Stimulated activated CD8-positive, alpha-beta memory T cell treated with anti-CD3 and anti-CD28 coated beads, Interleukin-12 subunit alpha, Interleukin-12 subunit beta, amount 100 ng/mL, for 24 hours (primary cell): ENCODE data around the gene ARHGEF10L.

Experiments used
- DNase-seq: peaks from one replicate; pipeline ENCODE4 v3.0.0-alpha.2; 2020; ENCODE audit errors: extremely low read depth

The ARHGEF10L gene

DNA sequence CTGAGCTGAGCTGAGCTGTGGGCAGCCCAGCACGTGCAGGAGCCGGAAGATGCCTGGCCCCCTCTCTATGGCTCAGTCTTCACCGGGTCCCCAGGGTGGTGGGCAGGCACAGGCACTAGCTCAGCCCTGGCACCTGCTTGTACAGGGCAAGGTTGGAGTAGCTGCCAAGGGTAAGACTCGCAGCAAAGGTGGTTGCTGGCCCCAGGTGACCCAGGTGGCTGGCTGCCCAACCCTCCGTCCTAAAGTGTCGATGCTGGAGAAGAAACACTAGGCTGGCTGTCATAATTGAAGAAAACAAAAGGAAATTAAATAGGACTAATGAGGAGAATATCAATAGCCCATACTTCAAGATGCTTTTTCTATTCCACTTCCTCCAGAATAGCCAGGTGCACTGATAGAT lies 138.5 kb downstream of the ARHGEF10L start:
- no peak for DNase-seq

DNA sequence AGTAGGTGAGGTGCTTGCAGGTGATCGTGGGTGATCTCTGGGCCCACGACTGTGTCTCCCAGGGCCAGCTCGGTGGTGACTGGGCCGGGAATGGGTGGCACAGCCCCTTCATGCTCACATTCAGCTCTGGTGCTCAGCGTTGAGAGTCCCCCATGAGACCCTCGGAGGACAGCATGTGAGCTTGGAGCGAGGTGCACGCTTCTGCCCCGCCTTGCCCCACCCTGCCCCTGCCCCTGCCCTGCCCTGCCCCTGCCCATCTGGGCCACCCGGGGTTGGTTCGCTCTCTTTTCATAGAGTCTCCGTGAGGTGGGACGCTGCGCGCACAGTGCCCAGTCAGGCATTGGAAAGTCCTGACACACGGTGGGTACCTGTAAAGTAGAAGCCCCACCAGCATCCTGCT lies 140.4 kb downstream of the ARHGEF10L start:
- no peak for DNase-seq

DNA sequence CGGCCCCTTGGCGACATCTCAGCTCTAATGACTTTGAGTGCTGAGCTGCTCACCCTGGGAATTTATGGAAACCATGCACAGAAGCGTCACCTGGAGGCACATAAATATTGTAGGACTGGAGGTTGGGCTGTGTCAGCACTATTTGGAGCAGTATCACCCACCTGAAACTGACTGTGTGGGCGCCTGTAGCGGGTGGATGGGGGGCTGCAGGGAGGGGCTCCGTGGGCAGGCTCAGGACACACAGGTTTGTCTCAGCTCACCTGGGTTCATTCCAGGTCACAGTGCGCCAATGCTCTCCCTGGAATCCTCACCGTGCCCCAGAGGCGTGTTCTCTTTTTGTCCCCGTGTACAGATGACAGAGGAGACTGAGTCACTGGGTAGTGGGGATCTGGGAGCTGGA lies 140.8 kb downstream of the ARHGEF10L start:
- no peak for DNase-seq

DNA sequence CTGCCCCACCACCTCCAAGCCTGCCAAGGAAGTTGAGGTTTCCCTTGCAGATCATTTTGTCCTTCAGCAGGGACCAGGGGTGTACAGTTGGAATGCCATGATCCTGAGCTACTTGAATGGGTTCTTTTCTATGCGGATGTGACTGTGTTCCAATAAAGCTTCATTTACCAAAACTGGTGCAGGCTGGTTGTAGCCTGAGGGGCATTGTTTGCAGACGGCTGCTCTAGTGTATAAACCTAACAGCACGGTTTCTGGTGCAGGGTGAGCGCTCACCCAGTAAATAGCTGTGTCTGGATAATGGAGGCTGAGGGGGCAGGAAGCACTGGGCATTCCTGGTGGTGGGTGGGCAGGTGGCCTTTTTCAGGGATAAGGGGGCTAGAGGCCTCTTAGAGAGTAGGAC lies 142.9 kb downstream of the ARHGEF10L start:
- DNase-seq: no peak

DNA sequence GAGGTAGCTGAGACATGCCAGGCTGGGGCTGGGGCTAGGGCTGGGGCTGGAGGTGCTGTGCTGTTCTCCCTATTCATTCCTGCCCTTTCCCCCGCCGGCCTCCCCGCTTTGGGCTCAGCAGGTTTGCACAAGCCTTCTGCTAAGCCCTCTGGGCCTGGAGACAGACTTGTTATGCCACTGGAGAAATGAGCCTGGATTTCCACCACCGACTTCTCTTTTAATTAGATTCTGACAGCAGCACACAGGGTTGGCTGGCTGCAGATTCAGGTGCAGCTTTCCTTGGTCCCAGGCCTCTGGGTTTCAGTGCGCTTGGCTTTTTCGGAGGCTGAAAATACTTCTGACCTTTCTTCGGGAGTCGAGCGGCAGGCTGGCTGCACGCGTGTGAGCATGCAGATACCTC lies 144.1 kb downstream of the ARHGEF10L start:
- no peak for DNase-seq

DNA sequence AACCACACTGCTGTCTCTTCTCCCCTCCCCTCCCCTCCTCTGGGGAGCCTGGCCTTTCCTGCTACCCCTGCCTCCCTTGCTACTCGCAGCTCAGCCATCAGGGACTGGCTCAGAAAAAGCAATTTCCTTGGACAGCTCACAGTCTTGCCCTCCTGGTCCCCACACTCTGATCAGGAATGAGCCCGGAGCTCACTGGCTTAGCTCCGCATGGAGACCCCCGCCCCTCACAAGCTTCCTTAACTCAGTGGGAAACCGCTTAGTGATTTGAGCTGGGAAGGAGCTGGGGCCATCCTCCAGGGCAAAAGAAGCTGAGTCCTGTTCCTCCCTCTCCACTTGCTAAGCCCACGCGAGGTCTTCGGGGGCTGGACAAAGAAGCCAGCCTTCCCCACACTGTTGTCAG lies 145.3 kb downstream of the ARHGEF10L start:
- no peak for DNase-seq

DNA sequence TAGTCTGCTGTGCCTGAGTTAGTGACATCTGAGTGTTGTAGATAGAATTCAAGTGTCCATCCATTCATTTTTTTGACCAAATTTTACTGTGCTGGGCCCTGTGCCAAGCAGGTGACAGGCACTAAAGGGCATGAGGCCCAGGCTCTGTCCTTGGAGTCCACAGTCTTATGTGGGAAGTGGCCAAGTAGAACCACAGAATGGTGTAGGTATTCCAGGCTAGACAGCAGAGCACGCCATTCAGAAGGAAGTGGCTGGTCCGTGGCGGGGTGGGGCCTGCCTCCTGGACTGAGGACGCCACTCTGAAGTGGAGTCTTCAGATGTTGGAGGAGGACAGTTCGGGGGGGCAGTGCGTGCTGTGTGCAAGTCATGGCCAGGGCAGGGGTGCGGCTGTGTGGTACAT lies 146.8 kb downstream of the ARHGEF10L start:
- no peak for DNase-seq

DNA sequence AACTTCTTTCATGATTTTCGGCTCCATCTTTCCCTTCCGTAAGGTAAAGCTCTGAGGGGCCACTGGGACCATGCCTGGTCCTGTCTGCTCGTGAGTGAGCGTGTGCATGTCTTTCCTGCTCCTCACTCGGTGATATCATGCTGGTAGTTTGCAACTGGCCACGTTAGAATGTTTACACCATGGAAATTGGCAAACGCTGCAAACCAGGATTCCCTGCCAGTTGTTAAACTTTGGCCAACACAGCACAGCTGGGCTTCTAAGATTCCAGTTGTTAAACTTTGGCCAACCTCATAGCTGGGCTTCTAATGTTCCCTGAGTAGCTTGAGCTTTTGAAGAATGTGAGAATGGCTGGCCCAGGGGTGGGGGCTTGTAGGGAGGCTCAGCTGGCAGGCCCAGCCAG lies 147.6 kb downstream of the ARHGEF10L start:
- no peak for DNase-seq

DNA sequence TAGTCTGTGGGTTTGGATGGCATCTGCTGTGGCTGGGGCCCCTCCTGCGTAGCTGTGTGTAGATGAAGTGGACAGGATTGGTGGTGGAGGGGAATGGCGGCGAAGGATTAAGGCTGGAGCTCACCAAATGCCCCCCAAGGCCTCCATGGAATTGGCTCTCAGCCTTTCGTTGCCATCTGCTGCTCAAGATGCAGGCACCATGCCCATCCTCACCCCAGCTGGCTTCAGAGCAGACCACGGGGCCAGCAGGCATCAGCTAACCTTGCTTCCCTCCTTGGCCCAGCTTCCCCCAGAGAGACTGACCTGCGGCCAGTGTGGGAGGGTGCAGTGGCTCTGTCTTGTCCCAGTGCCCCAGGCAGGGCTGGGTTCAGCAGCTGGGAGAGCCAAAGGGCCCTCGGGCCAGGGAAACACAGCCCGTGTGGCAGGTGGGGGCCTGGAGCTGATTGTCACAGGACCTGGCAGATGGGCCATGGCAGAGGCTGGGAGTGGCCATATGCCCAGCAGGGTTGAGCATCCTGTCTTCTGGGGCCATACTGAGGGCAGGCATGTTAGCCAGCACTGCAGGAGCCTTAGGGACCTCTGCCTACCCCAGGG lies 148.8 kb downstream of the ARHGEF10L start:
- DNase-seq: no peak

DNA sequence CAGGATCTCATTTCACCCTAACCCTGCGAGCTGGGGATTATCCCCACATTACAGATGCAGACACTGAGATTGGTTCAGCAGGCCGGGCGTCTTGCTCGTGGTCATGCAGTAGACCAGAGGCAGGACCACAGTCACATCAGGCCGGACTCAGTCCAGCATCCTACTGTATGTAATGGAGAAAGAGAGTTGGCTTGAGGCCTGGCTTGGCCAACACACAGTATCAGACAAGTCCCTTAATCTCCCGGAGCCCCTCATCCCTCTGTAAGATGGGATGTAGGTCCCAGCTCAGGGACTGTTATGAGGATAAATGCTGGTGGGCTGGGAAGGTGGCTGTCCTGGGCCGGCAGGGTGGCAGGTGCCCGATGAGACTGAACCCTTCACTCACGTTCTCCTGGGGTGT lies 149.5 kb downstream of the ARHGEF10L start:
- no peak for DNase-seq

DNA sequence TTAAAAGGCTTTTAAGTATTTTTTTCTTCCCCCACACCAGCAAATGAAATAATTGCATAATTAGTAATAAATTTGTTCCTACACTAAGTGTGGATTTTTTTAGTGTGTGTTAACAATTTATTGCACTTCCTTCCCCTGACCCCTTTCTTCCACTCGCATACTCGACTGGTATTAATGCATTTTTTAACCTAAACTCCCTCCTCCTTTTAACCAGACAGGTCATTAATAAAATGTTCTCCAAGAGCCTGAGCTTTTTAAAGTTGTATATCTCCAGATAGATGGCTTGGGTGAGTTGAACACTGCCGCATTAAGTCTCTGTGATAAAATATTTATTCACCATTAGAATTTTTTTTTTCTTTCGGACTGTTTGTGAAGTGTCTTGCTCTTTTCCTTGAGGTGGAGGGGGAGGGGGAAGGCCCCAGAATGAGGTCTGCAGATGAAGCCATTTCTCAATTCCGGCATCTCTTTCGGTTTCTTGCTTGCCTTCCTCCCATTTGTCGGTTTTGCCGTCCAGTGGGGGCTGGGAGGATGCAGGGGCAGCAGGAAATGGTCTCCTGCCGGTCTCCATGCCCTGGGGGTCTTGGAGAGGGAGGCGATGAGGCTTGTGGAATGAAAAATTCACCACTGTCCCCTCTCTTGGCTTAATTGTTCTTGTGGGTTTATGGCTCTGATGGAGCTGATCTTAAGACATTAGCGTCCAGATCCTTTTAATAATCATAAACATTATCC lies 151.6 kb downstream of the ARHGEF10L start:
- no peak for DNase-seq

DNA sequence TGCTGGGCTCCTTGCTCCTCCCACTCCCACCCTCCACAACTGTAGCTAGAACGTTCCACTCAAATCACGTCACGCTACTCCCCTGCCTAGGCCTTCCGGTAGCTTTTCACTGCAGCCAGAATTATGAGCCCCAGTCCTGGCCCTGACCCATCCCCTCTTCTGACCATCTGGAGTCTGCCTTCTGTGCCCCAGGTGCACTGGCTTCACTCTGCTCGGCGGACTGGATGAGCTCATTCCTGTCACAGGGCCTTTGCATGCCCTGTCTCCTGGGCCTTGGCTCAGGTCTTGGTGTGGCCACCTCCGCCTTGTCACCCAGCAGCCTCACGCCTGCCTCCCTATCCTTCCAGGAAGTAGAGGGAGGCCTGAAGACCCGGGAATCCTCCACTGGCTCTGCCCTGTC lies 153.1 kb downstream of the ARHGEF10L start:
- DNase-seq: no peak

DNA sequence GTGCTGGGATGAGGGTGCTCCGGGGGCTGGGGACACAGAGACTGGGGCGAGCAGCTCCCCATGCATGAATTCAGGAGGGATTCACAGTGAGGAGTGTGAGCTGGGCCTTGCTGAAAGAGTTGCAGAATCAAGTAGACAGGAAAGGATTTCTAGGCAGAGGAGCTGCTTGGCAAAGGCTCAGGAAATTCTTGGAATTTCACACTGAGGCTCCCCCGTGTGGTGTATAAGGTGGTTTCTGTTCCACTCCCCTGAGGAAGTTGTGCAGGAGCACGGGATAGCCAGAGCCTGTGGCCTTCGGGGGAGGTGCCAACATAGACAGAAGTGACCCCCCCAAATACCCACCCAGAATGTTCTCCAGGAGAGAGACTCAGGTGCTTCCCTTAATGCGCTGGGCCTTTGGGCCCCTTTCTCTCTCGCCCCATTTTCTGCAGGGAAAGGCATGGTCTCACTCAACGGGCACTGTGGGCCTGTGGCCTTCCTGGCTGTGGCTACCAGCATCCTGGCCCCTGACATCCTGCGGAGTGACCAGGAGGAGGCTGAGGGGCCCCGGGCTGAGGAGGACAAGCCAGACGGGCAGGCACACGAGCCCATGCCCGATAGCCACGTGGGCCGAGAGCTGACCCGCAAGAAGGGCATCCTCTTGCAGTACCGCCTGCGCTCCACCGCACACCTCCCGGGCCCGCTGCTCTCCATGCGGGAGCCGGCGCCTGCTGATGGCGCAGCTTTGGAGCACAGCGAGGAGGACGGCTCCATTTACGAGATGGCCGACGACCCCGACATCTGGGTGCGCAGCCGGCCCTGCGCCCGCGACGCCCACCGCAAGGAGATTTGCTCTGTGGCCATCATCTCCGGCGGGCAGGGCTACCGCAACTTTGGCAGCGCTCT lies 157.2 kb downstream of the ARHGEF10L start:
- DNase-seq: no peak

DNA sequence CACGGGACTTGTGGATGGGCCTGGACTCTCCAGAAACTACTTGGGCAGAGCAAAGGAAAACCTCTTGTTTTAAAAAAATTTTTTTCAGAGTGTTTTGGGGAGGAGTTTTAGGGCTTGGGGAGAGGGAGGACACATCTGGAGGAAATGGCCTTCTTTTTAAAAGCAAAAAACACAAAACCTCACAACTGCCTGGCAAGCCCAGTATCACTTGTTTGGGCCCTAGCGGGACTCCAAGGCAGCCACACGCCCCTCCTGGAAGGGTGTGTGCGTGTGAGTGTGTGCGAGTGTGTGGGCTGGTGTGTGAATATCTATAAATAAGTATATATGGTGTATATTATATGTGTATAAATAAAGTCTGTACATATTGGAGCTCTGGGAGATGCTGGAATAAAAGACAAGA lies 158.0 kb downstream of the ARHGEF10L start:
- DNase-seq: no peak

DNA sequence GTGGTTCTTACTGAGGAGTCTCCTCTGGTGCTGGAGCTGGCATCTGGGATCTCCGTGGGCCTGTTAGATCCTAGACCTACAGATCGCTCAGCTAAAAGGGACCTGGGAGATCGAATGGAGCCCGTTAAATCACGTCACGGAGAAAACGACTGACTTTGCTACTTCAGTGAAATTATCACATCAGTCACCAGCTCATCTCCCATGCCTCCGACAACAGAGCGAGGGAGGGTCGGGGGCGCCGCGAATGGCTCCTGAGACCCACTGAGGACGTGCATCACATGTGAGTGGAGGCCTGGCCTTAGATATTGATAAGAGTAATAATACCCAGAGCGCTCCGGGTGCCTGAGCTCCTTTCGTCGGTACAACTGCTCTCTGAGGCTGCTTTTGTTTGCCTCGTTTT lies 160.1 kb downstream of the ARHGEF10L start:
- DNase-seq: no peak

DNA sequence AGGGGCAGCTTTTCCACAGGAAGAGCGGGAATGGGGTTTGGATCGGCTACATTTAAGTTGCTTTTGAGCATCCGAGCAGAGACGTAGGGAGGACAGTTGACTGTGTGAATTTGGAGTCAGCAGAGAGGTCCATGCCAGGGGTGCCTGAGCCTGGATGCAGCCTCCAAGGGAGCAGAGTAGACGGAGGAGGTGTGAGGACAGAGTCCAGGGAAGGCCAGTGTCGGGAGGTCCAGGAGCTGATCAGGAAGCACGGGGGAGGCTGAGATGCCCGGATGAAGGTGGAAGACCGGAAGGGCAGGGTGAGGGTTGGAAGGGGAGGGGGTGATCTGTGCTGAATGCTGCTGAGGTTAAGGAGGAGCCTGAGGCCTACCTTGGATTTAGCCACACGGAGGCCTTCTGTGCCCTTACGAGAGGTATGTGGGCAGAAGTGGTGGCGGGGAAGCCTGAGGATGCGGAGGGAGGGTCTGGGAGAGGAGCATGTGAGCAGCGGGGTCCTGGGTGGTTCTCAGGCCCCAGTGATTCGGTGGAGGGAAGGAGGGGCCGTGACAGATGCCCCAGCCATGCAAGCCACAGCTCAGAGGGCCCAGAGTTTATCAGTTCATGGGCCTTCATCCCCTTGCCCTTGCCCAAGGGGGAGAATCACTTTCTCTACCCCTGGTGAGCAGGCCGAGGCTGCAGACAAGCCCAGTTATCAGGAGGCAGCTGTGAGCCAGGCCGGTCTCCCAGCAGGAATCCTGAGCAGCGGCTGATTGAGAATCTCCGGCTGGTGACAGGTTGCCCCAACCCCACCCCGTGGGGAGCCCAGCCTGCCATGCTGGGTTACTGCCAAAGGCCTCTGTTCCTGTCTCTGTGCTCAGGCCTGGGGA lies 161.7 kb downstream of the ARHGEF10L start:
- no peak for DNase-seq

DNA sequence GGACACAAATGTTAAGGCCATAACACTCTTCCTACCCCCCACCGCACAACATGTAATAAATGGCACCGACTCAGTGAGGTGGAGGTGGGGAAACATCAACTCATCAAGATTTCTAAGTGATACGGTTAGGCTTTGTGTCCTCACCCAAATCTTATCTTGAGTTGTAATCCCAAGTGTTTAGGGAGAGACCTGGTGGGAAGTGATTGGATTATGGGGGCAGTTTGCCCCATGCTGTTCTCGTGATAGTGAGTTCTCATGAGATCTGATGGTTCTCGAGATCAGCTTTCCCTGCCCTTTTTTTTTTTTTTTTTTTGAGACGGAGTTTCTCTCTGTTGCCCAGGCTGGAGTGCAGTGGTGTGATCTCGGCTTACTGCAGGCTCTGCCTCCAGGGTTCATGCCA lies 164.7 kb downstream of the ARHGEF10L start:
- no peak for DNase-seq

DNA sequence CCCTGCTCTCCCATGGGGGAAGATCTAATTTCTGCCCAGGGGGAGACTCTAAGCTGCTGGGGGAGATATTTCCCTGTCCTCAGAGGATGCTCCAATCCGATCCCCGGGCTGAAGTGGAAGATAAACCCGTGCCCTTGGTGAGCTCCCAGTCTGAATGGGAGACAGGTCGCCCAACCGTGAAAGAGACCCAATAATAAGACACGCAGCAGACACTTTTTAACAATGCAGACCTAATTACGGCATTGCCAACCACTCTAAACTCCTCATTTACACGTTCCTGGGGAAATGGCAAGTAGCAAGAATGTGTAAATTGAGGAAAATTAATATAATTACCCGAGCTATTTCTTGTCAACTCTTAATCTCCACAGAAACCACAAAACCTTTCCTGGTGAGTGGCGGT lies 166.9 kb downstream of the ARHGEF10L start:
- no peak for DNase-seq

DNA sequence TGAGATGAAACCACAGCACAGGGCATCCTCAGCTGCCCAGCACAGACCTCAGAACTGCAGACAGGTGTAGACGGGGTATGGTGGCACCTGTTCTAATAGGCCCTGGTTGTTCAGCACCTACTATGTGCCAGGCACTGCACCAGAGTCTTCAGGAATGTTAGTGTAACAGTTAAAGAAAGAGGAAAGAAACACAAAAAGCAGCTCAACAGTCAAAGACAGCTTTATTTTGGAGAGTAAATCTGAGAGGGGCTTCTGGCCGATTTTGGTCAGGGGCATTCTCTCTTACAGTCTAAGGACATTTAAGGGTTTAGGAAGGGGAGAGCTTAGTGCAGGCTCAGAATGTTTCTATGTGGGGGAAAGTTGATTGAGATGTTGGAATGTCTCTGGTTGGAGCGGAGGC lies 170.5 kb downstream of the ARHGEF10L start:
- DNase-seq: no peak

DNA sequence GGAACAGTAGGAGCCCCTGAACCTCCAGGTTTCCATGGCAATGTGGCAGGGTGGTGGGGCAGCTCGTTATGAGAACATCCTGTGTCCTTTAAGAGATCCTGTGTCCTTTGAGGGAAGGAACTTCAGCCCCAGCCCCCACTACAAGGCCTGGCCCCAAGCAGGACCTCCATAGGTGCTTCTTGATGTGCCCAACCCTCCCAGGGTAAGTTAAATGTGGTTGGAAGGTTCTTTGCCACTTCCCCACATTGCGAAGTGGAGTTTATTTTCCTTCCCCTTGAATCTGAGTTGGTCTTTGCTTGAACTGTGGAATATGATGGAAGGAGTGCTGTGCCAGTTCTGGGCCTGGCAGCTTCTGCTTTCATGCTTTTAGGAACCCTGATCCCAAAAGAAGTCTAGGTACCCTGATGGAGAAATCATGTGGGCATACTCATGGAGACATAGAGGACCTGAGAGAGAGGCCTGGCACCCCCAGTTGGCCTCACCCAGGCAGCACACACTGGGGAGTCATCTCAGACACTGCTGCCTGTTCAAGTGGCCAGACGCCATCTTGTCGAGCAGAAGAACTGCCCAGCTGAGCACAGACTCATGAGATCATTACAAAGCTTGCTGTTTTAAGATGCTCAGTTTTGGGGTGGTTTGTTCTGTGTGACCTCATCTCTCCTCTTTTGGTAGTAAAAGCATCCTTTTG lies 171.5 kb downstream of the ARHGEF10L start:
- no peak for DNase-seq

DNA sequence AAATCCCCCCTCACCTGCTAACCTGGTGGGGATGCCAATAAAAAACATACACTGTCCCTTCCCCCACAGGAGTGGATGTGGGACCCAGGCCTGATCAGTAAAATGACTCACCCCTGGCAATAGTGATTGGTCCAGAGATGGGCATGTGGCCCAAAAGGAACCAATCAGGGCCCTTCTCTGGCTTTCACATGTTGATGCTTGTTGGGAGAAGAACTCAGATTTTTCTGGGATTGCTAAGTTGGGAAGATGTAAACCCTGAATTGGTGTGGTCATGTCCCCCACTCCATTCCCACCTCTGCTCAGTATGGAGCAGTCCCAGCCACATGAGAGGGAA lies 172.0 kb downstream of the ARHGEF10L start:
- DNase-seq: no peak

DNA sequence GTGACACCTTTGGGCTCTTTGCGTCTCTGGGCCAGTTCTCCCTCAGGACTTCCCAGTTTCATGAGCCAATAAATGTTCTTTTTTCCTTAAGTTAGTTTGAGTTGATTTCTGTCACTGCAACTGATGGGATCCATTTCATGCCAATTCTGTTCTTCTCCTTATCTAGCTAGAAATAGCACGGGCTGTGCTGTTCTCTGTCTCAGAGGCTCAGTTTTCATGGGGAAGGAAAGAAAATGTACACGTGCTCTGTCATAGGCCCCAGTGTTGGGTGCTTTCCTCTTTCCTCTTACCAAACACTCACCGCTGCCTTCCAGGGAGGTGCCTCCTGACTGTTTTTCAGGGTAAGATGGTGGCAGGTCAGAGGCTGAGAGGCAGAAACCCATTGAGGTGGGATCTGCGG lies 172.4 kb downstream of the ARHGEF10L start:
- no peak for DNase-seq
